ENCODE results near the gene XXYLT1.

The XXYLT1 gene

DNA sequence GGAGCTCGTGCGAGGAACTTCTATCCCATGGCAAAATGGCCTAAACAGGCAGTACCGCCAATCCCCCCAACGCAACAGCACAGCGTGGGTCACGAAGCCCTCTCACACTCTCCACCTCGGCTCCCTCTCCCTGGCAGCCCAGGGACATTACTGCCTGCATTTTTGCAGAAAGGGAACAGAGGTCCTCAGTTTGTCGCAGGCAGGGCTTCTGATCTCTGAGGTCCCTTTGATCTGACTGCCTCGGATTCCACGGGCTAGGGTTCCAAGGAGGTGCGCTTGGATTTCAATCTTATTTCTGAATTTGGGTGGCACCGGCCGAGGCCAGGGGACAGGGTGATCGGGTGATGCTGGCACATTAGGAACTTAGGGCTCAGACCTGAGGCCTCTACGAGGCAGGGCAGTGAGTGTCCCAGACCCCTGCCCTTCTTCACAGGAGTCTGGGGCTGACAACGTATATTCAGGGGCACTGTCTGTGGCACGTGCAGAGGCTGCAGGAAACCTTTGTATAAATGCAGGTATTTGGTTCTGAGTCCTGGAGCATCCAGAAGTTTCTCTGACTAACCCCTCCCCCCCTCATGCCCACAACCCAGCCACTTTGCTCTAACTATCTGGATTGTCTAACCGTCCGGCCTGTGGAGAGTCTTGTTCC, 197.9 kb downstream of the XXYLT1 start:
- H3K27ac ChIP-seq, result no peak overlapping the region
- intact Hi-C loops (cut with DNase I; ENCODE audit: low total_unique reads), result no loop called here
- no peak overlapping the region for H3K4me3 ChIP-seq
- peaks cover 0 to 14% (median 7%) of the 10 kb centered on the region in 3 donors for H3K36me3 ChIP-seq
- no peaks in the 10 kb centered on the region for H3K4me1 ChIP-seq
- TF ChIP-seq, protein P1, sequence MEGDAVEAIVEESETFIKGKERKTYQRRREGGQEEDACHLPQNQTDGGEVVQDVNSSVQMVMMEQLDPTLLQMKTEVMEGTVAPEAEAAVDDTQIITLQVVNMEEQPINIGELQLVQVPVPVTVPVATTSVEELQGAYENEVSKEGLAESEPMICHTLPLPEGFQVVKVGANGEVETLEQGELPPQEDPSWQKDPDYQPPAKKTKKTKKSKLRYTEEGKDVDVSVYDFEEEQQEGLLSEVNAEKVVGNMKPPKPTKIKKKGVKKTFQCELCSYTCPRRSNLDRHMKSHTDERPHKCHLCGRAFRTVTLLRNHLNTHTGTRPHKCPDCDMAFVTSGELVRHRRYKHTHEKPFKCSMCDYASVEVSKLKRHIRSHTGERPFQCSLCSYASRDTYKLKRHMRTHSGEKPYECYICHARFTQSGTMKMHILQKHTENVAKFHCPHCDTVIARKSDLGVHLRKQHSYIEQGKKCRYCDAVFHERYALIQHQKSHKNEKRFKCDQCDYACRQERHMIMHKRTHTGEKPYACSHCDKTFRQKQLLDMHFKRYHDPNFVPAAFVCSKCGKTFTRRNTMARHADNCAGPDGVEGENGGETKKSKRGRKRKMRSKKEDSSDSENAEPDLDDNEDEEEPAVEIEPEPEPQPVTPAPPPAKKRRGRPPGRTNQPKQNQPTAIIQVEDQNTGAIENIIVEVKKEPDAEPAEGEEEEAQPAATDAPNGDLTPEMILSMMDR (IDR thresholded peaks at IDR 0.05), result no peak
- no peaks in the 10 kb centered on the region for H3K27me3 ChIP-seq
- no peaks in the 10 kb centered on the region for H3K9me3 ChIP-seq
- peak; percentile 12 to 43 for DNase-seq

DNA sequence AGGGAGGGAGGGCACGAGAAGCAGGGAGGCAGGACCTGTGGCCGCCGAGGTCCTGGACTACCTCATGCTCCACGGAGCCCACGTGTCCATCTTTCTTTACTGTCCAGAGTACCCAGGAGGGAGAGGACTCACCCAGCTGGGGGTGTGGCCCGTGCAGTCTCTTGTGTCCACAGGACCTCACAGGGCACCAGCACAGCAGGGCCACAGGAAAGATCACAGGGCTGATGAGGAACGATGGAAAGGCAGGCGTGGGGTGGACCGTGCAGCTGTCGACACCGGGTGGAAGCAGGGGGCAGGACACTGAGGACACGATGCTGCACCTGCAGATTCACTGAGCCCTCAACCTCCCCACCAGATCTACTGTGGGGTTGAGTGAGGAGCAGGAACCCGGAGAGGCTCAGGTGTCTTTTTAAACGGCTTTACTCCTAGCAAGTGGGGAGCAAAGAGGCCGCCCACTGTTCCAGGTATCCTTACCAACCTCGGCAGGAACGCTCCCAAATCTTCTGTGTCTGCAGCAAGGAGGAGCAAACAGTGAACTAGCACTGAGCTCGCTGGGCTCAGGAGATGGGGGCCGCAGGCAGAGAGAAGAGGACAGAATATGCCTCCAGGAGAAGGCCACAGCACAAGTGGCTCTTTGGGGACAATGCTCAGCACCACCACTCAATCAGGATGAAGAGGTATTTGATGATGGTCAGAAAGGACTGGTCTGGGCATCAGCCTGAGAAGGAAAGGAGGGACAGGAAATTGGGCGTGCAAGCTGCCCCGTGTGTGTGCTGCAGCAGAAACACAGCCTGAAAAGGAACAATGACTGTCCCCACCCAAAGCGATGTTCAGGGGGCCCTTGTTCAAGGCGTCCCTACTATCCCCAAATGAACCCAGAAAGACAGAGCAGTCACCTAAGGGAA, 198.8 kb downstream of the XXYLT1 start:
- TF ChIP-seq, protein P1 (IDR thresholded peaks at IDR 0.05), result no peak
- DNase-seq, result peak; percentile 6 to 39
- intact Hi-C loops (cut with DNase I; ENCODE audit: low total_unique reads), result no loop called here

DNA sequence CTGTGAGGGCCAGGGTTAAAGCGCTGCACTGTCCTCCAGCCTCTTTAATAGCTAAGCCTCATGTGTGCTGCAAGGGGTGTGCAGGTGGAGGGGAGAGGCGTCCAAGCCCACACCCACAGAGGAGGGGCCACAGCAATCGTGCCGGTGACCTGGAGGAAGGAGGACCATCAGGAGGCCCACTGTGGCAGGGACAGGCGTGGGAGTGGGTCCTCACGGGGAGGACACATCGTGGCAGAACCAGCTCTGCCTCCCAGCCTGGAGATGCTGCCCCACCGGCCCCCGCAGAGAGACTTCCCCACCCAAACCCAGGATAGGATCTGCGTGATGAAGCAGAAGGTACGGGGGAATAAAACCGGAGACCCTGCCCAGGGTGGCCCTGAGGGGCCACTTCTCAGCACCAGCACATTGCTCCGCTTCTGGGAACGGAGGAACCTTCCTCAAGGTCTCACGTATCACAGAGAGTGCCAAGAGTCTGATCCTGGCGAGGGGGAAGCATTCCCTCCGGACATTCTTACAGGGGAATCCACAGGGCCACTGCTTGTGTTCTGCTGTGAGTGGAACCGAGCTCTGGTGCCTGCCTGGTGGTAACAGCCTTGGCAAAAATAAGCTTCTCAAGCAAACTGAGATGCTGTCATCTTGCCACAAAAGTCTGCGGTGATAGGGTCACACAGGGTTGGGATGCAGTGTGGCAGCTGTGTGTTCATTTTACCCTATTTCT, 199.8 kb downstream of the XXYLT1 start:
- Histone ChIP-seq H3K9me3 (no peaks in the 10 kb centered on the region), H3K27ac (no peak overlapping the region), H3K4me1 (no peaks in the 10 kb centered on the region), H3K27me3 (no peaks in the 10 kb centered on the region), H3K4me3 (no peak overlapping the region), H3K36me3 (peaks cover 0 to 14% (median 7%) of the 10 kb centered on the region in 3 donors)
- peak; percentile 15 to 41 for DNase-seq
- TF ChIP-seq, protein P1 (IDR thresholded peaks at IDR 0.05), result no peak
- intact Hi-C loops (cut with DNase I; ENCODE audit: low total_unique reads), result no loop called here

More for the DNA sequence above, 198.8 kb downstream of the XXYLT1 start:
- Histone ChIP-seq H3K4me3 (no peak overlapping the region), H3K27ac (no peak overlapping the region), H3K4me1 (no peaks in the 10 kb centered on the region), H3K27me3 (no peaks in the 10 kb centered on the region), H3K36me3 (peaks cover 0 to 14% (median 7%) of the 10 kb centered on the region in 3 donors), H3K9me3 (no peaks in the 10 kb centered on the region)

DNA sequence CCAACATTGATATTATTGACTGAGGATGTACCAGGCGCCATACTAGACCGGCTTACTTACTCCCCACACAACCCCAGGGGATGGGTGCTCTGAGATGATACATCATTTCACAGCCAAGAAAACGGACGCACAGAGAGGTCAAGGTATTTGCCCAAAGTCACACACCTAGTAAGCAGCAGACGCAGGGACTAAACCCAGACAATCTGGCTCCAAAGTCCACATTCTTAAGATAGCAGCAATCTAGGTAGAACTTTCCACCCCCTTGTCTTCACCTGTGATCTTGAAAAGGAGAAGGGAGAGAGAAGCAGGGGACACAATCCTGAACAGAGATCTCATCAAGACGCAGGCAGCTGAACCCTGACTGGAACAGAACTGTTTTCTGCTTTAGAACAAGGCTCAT, 200.6 kb downstream of the XXYLT1 start:
- H3K9me3 ChIP-seq, result no peaks in the 10 kb centered on the region
- no peak overlapping the region for H3K27ac ChIP-seq
- no peaks in the 10 kb centered on the region for H3K27me3 ChIP-seq
- H3K4me1 ChIP-seq, result no peaks in the 10 kb centered on the region
- H3K36me3 ChIP-seq, result peaks cover 0 to 14% (median 7%) of the 10 kb centered on the region in 3 donors
- intact Hi-C loops (cut with DNase I; ENCODE audit: low total_unique reads), result no loop called here
- TF ChIP-seq, protein P1 (IDR thresholded peaks at IDR 0.05), result no peak
- DNase-seq, result no peak
- H3K4me3 ChIP-seq, result no peak overlapping the region

DNA sequence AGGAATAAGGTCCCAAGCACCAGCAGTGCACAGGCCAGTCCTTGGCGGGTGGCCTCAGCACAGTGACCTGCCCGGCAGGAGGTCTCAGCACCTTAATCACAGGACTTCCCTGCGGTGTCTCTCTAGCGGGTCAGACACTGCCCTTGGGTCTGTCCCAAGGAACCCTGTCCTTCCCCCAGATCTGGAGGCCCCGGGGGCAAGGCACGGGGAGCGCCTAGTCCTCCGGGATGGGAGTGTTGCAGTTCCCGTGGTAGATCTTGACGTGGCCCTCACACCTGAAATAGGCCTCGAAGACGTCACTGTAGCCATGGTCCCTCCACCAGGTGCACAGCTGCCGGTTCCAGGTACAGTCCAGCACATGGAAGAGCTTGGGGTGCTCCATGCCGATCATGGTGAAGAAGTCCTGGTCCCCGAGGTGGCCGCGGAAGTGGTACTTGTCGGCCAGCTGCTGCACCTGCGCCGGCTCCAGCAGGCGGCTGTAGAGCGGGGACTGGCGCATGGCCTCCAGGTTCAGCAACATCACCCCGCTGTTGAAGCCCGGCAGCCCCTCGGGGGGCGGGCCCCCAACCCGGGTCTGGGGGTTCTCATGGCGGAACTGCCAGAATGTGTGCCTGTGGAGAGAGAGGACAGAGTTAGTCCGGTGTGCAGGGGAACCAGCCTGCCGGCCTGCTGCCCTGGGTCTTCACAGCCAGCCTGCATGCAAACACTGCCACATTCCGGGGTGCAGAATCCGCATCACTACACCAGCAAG, 201.3 kb downstream of the XXYLT1 start:
- Histone ChIP-seq H3K27ac (no peak overlapping the region), H3K27me3 (no peaks in the 10 kb centered on the region), H3K4me3 (no peak overlapping the region), H3K9me3 (no peaks in the 10 kb centered on the region), H3K4me1 (no peaks in the 10 kb centered on the region), H3K36me3 (peaks cover 0 to 14% (median 7%) of the 10 kb centered on the region in 3 donors)
- DNase-seq, result peak; percentile 17 to 54
- TF ChIP-seq, protein P1 (IDR thresholded peaks at IDR 0.05), result no peak
- intact Hi-C loops (cut with DNase I; ENCODE audit: low total_unique reads), result no loop called here

Data from tibial artery (tissue), 4 donors.